CD4-positive, alpha-beta T cell (primary cell): ENCODE data around the gene SHMT2. TPM values are rescaled to one million over a fixed set of nuclear protein-coding genes. Genes with fewer than 3 reads are reported as not detected.

Experiments used
- ATAC-seq: fragments of 200-7000 bp; cut with Tn5 transposase; one replicate; pipeline ENCODE4 v1.10.0; 2022; ENCODE audit warnings: mild to moderate bottlenecking; ENCODE audit not compliant: poor library complexity
- CTCF ChIA-PET: fragments of 350-600 bp; sonication (Branson Sonifier 250); formaldehyde crosslinking; loops from one replicate; lab custom pipeline; 2021; ENCODE audit warnings: antibody characterized with exemption, inconsistent platforms; lab: Charles Lee
- POLR2A ChIA-PET: fragments of 350-600 bp; sonication (Branson Sonifier 250); formaldehyde crosslinking; loops from one replicate; lab custom pipeline; 2021; ENCODE audit warnings: antibody characterized with exemption, inconsistent platforms; lab: Charles Lee
- DNase-seq, 14 experiments: peaks; one replicate each; pipeline ENCODE4 v3.0.0-alpha.2; 2013 to 2020; ENCODE audit warnings: mixed read lengths in 2 of 14
- H3K27ac ChIP-seq, 2 donors: one replicate each; pipeline versions ENCODE4 v1.5.1 to v1.7.0; 2013; ENCODE audit warnings: low read length in 2 of 2, low read depth in 1 of 2, mild to moderate bottlenecking in 1 of 2
- H3K27me3 ChIP-seq, 2 experiments: 1 replicate in 1 of 2; 2 replicates in 1 of 2; pipeline versions ENCODE4 v1.6.1 to v1.7.0; 2013; ENCODE audit warnings: low read length in 2 of 2, control low read depth in 1 of 2, mild to moderate bottlenecking in 1 of 2, moderate library complexity in 1 of 2; ENCODE audit not compliant: insufficient read depth in 2 of 2, control insufficient read depth in 1 of 2
- H3K36me3 ChIP-seq: one replicate; pipeline ENCODE4 v1.6.1; 2013; ENCODE audit warnings: low read length, control low read depth; ENCODE audit not compliant: insufficient read depth
- H3K4me1 ChIP-seq: one replicate; pipeline ENCODE4 v1.6.1; 2013; ENCODE audit warnings: low read length, control low read depth; ENCODE audit not compliant: insufficient read depth
- H3K4me3 ChIP-seq: one replicate; pipeline ENCODE4 v1.5.1; 2013; ENCODE audit warnings: mild to moderate bottlenecking, low read length, moderate library complexity
- H3K9me3 ChIP-seq, 2 experiments: 1 replicate in 1 of 2; 2 replicates in 1 of 2; pipeline versions ENCODE4 v1.6.1 to v1.7.0; 2013; ENCODE audit warnings: low read length in 2 of 2, mild to moderate bottlenecking in 2 of 2, control low read depth in 1 of 2, moderate library complexity in 1 of 2; ENCODE audit not compliant: control insufficient read depth in 1 of 2, insufficient read depth in 1 of 2
- H3K27ac Mint-ChIP-seq: one replicate; pipeline ENCODE4 v1.8.0; 2020; ENCODE audit warnings: mixed read lengths
- H3K27me3 Mint-ChIP-seq: one replicate; pipeline ENCODE4 v1.8.0; 2021; ENCODE audit warnings: mixed read lengths
- H3K36me3 Mint-ChIP-seq: one replicate; pipeline ENCODE4 v1.8.0; 2021; ENCODE audit warnings: low read depth, mixed read lengths
- H3K4me1 Mint-ChIP-seq: one replicate; pipeline ENCODE4 v1.8.0; 2021; ENCODE audit warnings: low read depth, mixed read lengths
- H3K4me3 Mint-ChIP-seq: one replicate; pipeline ENCODE4 v1.8.0; 2020; ENCODE audit warnings: mild to moderate bottlenecking, mixed read lengths
- H3K9me3 Mint-ChIP-seq: one replicate; pipeline ENCODE4 v1.8.0; 2020; ENCODE audit warnings: mixed read lengths
- intact Hi-C, 2 experiments: fragments of 100-400 bp; cut with DNase I in 1 of 2; cut with micrococcal nuclease in 1 of 2; formaldehyde crosslinking; loops; one replicate each; pipeline versions ENCODE4 v1.15.1 to v1.9.0; 2023 to 2025; cut with DNase I, micrococcal nuclease
- total RNA-seq, 174 experiments: library from RNA in 2 of 174; stranded (reverse) in 2 of 174; gene quantifications; one replicate each; pipeline ENCODE4 v1.2.3 and lab custom pipeline; 2021 to 2026
- TF ChIP-seq, protein P1 (sequence below): fragments of 200-600 bp; IDR thresholded peaks from one replicate; pipeline ENCODE4 v1.8.0; 2022; ENCODE audit warnings: antibody characterized with exemption, mild to moderate bottlenecking

The SHMT2 gene
- total RNA-seq, 2 experiments from 2014 or later, result 21.3 to 22.2 TPM

DNA sequence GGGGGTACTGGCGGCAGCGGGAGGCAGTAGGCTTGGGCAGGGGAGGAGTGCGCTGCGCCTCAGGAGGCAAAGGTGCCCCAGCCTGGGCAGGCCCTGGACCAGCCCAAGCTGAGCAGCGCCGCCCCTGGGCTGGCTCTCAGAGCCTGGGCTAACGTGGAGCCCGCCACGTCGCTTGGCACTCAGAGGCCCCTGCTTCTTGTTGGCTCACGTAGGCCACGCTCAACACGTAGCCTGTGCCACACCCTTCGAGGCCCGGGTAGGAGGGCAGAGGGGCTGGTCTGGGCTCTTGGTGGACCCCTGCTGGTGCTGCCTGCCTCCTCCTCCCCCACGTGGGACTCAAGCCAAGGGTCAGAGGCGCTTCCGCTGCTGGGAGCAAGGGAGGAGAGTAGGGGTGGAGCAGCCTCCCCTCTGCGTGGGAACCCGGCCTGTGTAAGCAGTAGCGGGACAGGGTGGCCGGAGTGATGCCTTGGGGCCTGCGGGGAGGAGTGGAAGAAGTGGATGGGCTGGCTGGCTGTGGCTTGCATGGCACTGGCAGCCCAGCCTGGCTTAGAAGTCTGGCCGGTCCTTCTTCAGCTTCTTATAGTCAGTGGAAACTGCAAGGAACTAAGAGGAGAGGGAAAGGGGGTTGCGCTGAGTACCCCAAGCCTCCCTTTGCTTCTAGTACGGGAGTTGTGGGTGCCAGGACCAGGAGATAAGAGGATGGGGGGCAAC lies 5.7 kb downstream of the SHMT2 start:
- DNase-seq, result peak in 2 of 14 experiments; percentile 22 to 24
- POLR2A ChIA-PET, result no interaction called here
- peaks cover 64% of the 10 kb centered on the region for H3K4me1 Mint-ChIP-seq

GRCh38 chr12:57235728-57236131 lies 6.2 kb downstream of the SHMT2 start:
- Histone ChIP-seq H3K4me1 (peaks cover 73% of the 10 kb centered on the region), H3K4me3 (no peak overlapping the region), H3K36me3 (peaks cover 39% of the 10 kb centered on the region), H3K27ac (no peak overlapping the region), H3K9me3 (peaks cover 0 to 19% of the 10 kb centered on the region in 2 experiments), H3K27me3 (peaks cover 33 to 35% of the 10 kb centered on the region in 2 experiments)
- Mint-ChIP-seq H3K4me1 (peaks cover 64% of the 10 kb centered on the region), H3K36me3 (peaks cover 34% of the 10 kb centered on the region), H3K9me3 (no peaks in the 10 kb centered on the region), H3K27me3 (peaks cover 46% of the 10 kb centered on the region), H3K27ac (no peak overlapping the region), H3K4me3 (no peak overlapping the region)
- CTCF ChIA-PET, result interaction anchor here (6.0 kb wide), 1 partner anchor 8 kb away, joined by 127 read pairs; the partner anchor contains the start of gene SHMT2
- ATAC-seq (no peak), DNase-seq (peak in 1 of 14 experiments; percentile 9)
- TF ChIP-seq, protein P1, sequence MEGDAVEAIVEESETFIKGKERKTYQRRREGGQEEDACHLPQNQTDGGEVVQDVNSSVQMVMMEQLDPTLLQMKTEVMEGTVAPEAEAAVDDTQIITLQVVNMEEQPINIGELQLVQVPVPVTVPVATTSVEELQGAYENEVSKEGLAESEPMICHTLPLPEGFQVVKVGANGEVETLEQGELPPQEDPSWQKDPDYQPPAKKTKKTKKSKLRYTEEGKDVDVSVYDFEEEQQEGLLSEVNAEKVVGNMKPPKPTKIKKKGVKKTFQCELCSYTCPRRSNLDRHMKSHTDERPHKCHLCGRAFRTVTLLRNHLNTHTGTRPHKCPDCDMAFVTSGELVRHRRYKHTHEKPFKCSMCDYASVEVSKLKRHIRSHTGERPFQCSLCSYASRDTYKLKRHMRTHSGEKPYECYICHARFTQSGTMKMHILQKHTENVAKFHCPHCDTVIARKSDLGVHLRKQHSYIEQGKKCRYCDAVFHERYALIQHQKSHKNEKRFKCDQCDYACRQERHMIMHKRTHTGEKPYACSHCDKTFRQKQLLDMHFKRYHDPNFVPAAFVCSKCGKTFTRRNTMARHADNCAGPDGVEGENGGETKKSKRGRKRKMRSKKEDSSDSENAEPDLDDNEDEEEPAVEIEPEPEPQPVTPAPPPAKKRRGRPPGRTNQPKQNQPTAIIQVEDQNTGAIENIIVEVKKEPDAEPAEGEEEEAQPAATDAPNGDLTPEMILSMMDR, result no peak
- intact Hi-C loops, result loop anchor here in 1 of 2 experiments (5.0 kb wide), 1 partner anchor 108 kb away; the partner anchor contains the start of gene LRP1
- POLR2A ChIA-PET, result no interaction called here

More for the DNA sequence above, 5.7 kb downstream of the SHMT2 start:
- no peak overlapping the region for H3K27ac ChIP-seq
- no peak overlapping the region for H3K4me3 Mint-ChIP-seq
- peaks cover 41% of the 10 kb centered on the region for H3K27me3 Mint-ChIP-seq
- H3K27me3 ChIP-seq, result peaks cover 33% of the 10 kb centered on the region in 2 experiments
- H3K4me1 ChIP-seq, result peaks cover 73% of the 10 kb centered on the region
- TF ChIP-seq, protein P1, result no peak
- H3K9me3 ChIP-seq, result peaks cover 0 to 19% of the 10 kb centered on the region in 2 experiments
- peaks cover 40% of the 10 kb centered on the region for H3K36me3 Mint-ChIP-seq
- no peak for ATAC-seq
- intact Hi-C loops, result loop anchor here in 1 of 2 experiments (5.0 kb wide), 1 partner anchor 108 kb away; the partner anchor contains the start of gene LRP1
- H3K4me3 ChIP-seq, result no peak overlapping the region
- peaks cover 39% of the 10 kb centered on the region for H3K36me3 ChIP-seq
- no peaks in the 10 kb centered on the region for H3K9me3 Mint-ChIP-seq
- CTCF ChIA-PET, result interaction anchor here (6.0 kb wide), 1 partner anchor 7 kb away, joined by 127 read pairs; the partner anchor contains the start of gene SHMT2
- H3K27ac Mint-ChIP-seq, result peak overlapping the region; percentile 65

DNA sequence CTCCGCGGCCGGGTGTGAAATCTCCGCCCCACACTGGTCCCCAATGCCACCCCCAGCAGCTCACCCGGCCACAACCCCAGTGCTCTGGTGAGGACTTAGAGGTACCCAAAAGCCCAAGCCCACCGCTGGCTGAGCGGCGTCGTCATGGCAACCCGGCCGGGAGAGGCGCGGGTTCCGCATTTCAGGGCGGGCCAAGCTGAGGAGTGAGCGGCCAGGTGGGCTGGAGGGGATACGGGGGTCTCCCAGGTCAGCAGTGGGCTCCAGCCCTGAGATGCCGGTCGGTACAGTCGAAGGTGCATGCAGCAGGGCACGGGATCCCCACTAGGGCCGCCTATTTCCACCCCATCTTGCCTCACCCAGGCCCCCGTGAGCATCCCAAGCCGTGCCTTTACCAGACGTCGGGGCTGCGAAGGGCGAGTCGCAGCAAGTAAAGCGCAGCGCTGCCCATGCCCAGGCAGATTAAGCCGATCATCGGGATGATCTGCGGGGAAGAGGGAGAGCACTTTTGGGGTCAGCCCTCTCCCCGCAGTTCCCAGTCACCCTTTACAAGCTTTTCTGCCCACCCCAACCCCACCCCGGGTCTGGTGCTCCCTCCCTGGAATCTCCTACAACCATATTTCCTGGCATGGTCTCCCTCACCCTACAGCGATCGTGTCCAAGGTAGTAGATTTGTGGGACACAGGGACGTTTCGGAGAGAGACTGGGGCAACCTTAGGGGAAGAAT lies 6.9 kb downstream of the SHMT2 start:
- Histone ChIP-seq H3K4me1 (peaks cover 73% of the 10 kb centered on the region), H3K27me3 (peaks cover 39 to 41% of the 10 kb centered on the region in 2 experiments), H3K9me3 (peaks cover 0 to 24% of the 10 kb centered on the region in 2 experiments), H3K36me3 (peaks cover 34% of the 10 kb centered on the region), H3K27ac (no peak overlapping the region), H3K4me3 (no peak overlapping the region)
- TF ChIP-seq, protein P1, result no peak
- Mint-ChIP-seq H3K4me3 (peak overlapping the region; percentile 65), H3K9me3 (no peaks in the 10 kb centered on the region), H3K36me3 (peaks cover 33% of the 10 kb centered on the region), H3K4me1 (peaks cover 69% of the 10 kb centered on the region), H3K27ac (no peak overlapping the region), H3K27me3 (peaks cover 53% of the 10 kb centered on the region)
- ChIA-PET CTCF (interaction anchor here (6.0 kb wide), 1 partner anchor 8 kb away, joined by 127 read pairs; the partner anchor contains the start of gene SHMT2), POLR2A (interaction anchor here (1.2 kb wide), 1 partner anchor 10 kb away, joined by 5 read pairs; no protein-coding TSS in a partner anchor)
- peak in 1 of 14 experiments; percentile 33 for DNase-seq
- intact Hi-C loops, result loop anchor here in 1 of 2 experiments (5.0 kb wide), 1 partner anchor 109 kb away; the partner anchor contains the start of gene LRP1
- ATAC-seq, result no peak
